ENCODE data around the gene C1orf74. TPM values are rescaled to one million over a fixed set of nuclear protein-coding genes. Genes with fewer than 3 reads are reported as not detected.

C1orf74 gene
- total and polyA plus RNA-seq, 10 donors, result 0.96 to 2.7 (median 1.7) TPM

- no peaks in the 10 kb centered on the region for H3K9me3 ChIP-seq
- H3K36me3 ChIP-seq, result no peaks in the 10 kb centered on the region
- H3K27me3 ChIP-seq (replicated peaks in 1 of 7), result peaks cover 0 to 6% (median 0%) of the 10 kb centered on the region in 7 donors
- no peak for DNase-seq
- TF ChIP-seq POLR2A (IDR thresholded peaks at IDR 0.05), result no peak
- TF ChIP-seq POLR2AphosphoS5 (IDR thresholded peaks at IDR 0.05), result no peak
- TF ChIP-seq, protein P1, sequence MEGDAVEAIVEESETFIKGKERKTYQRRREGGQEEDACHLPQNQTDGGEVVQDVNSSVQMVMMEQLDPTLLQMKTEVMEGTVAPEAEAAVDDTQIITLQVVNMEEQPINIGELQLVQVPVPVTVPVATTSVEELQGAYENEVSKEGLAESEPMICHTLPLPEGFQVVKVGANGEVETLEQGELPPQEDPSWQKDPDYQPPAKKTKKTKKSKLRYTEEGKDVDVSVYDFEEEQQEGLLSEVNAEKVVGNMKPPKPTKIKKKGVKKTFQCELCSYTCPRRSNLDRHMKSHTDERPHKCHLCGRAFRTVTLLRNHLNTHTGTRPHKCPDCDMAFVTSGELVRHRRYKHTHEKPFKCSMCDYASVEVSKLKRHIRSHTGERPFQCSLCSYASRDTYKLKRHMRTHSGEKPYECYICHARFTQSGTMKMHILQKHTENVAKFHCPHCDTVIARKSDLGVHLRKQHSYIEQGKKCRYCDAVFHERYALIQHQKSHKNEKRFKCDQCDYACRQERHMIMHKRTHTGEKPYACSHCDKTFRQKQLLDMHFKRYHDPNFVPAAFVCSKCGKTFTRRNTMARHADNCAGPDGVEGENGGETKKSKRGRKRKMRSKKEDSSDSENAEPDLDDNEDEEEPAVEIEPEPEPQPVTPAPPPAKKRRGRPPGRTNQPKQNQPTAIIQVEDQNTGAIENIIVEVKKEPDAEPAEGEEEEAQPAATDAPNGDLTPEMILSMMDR (IDR thresholded peaks at IDR 0.05 in 8 of 11, conservative IDR thresholded peaks at IDR 0.05 in 3 of 11), result no peak
- H3K4me3 ChIP-seq, result no peak overlapping the region
- intact Hi-C loops (cut with DNase I; ENCODE audit: low total_unique reads), result no loop called here
- 81 to 94% (median 83%) methylated on average over 4 of the region's 4 CpGs for WGBS, 5 donors
- H3K4me1 ChIP-seq, result no peaks in the 10 kb centered on the region
- H3K27ac ChIP-seq, result no peak overlapping the region
These were observed 29.5 kb upstream of the C1orf74 start for GRCh38 chr1:209813902-209814301.

DNA sequence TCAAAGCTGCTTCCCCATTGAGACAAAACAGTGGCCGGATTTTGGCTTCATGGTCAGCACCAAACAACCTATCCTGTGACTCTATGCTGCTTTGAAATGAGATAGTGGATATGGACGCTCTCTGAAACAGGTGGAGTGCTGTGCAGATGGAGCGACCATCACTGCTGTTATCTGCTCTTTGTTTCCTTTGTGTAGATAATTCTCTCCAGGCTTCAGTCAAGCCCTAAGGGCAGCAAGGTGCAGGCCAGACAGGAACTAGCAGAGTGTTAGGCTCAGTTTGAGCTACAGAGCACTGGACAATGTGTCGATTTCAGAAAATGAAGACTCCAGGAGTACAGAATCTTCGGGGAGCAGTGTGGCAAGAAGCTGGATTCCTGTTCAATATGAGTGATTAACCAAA is 26.4 kb upstream of the C1orf74 start:
- H3K27ac ChIP-seq, result no peak overlapping the region
- no peaks in the 10 kb centered on the region for H3K9me3 ChIP-seq
- no peaks in the 10 kb centered on the region for H3K36me3 ChIP-seq
- 77 to 93% (median 89%) methylated on average over 5 of the region's 5 CpGs for WGBS, 5 donors
- H3K4me1 ChIP-seq, result peaks cover 0 to 11% (median 7%) of the 10 kb centered on the region in 6 donors
- peaks cover 0 to 3% (median 0%) of the 10 kb centered on the region in 7 donors for H3K27me3 ChIP-seq (replicated peaks in 1 of 7)
- DNase-seq, result no peak
- intact Hi-C loops (cut with DNase I; ENCODE audit: low total_unique reads), result no loop called here
- TF ChIP-seq POLR2AphosphoS5 (IDR thresholded peaks at IDR 0.05), result no peak
- TF ChIP-seq, protein P1 (IDR thresholded peaks at IDR 0.05 in 8 of 11, conservative IDR thresholded peaks at IDR 0.05 in 3 of 11), result no peak
- TF ChIP-seq POLR2A (IDR thresholded peaks at IDR 0.05), result no peak
- H3K4me3 ChIP-seq, result no peak overlapping the region

DNA sequence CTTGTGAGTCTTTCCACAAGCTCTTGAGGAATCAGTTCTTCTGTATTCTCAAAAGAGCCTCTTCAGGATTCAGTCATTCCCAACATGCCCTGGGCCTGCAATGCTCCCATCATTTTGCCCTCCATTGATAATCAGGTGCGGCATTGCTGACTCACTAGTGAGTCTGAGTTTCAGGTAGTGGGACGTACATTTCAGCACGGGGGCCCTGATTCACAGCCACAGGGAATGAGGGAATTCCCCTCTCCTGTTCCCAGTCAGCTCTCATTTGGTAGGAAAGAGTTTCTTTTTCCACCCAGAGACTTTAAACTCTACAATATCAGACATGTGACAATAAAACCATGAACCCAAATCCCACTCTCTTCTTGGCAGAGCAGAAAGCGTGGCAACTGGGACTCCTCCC is 25.3 kb upstream of the C1orf74 start:
- Histone ChIP-seq H3K9me3 (no peaks in the 10 kb centered on the region), H3K27ac (no peak overlapping the region), H3K4me3 (no peak overlapping the region), H3K36me3 (no peaks in the 10 kb centered on the region), H3K27me3 (replicated peaks in 1 of 7) (peaks cover 0 to 11% (median 0%) of the 10 kb centered on the region in 7 donors), H3K4me1 (peaks cover 0 to 19% (median 13%) of the 10 kb centered on the region in 6 donors)
- TF ChIP-seq, protein P1 (IDR thresholded peaks at IDR 0.05 in 8 of 11, conservative IDR thresholded peaks at IDR 0.05 in 3 of 11), result no peak
- no peak for TF ChIP-seq POLR2A (IDR thresholded peaks at IDR 0.05)
- TF ChIP-seq POLR2AphosphoS5 (IDR thresholded peaks at IDR 0.05), result no peak
- WGBS, 5 donors, result 85 to 96% (median 88%) methylated on average over 4 of the region's 4 CpGs
- DNase-seq, result no peak
- intact Hi-C loops (cut with DNase I; ENCODE audit: low total_unique reads), result no loop called here

GRCh38 chr1:209808059-209808581 is 23.8 kb upstream of the C1orf74 start:
- TF ChIP-seq POLR2AphosphoS5 (IDR thresholded peaks at IDR 0.05) (no peak), POLR2A (IDR thresholded peaks at IDR 0.05) (no peak)
- TF ChIP-seq, protein P1 (IDR thresholded peaks at IDR 0.05 in 8 of 11, conservative IDR thresholded peaks at IDR 0.05 in 3 of 11), result no peak
- no peak for DNase-seq
- intact Hi-C loops (cut with DNase I; ENCODE audit: low total_unique reads), result no loop called here
- no peaks in the 10 kb centered on the region for H3K36me3 ChIP-seq
- H3K9me3 ChIP-seq, result no peaks in the 10 kb centered on the region
- H3K27me3 ChIP-seq (replicated peaks in 1 of 7), result peaks cover 0 to 16% (median 0%) of the 10 kb centered on the region in 7 donors
- H3K27ac ChIP-seq, result no peak overlapping the region
- H3K4me1 ChIP-seq, result peaks cover 0 to 19% (median 13%) of the 10 kb centered on the region in 6 donors
- H3K4me3 ChIP-seq, result no peak overlapping the region
